ENCODE data around the gene PXYLP1. TPM values are rescaled to one million over a fixed set of nuclear protein-coding genes. Genes with fewer than 3 reads are reported as not detected.
A peak's percentile ranks its signal among the peaks of the same experiment; 100 is the strongest.

Gene PXYLP1
- total and polyA plus RNA-seq, 9 of the 15 experiments (the other 6 are each of a cell fraction or from before 2014, with no cell fraction given) = 0.80 to 2.9 (median 1.3) TPM

DNA sequence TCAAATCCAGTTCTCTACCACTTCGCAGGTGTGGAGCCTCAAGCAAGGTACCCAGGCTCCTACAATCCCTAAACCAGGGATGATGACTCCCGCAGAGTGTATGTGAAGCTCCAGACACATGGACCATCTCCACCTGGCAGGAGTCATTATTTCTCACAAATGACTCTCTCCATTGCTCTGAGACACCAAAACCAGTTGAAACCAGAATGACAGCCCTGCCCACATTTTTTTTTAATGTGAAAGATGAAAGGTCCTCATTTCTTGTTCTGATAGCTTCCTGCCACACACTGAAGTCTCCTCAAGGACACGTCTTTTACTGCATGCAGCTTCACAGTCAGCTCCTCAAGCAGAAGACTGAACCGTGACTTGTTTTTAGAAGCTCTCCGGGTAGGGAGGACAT, 75.3 kb downstream of the PXYLP1 start:
- no peak overlapping the region for H3K27ac ChIP-seq (ENCODE audit: extremely low read depth, low read depth, low read length)
- intact Hi-C loops (cut with micrococcal nuclease) = no loop called here

More for the DNA sequence above, 75.3 kb downstream of the PXYLP1 start:
- peaks cover 0 to 8% of the 10 kb centered on the region in 2 experiments; a peak in 2 of 5 replicates for H3K27me3 ChIP-seq (ENCODE audit: control insufficient read depth in 2 of 2, insufficient read depth in 2 of 2, low read length in 2 of 2)
- no peak overlapping the region for H3K4me3 ChIP-seq
- no peaks in the 10 kb centered on the region for H3K36me3 ChIP-seq (ENCODE audit: control insufficient read depth, insufficient read depth, low read length)
- no peak for DNase-seq (ENCODE audit: extremely low read depth in 1 of 4, low spot score in 3 of 4)
- H3K9ac ChIP-seq (ENCODE audit: insufficient read depth in 1 of 2, low read depth in 2 of 2, low read length in 2 of 2) = no peak overlapping the region
- FAIRE-seq = no peak
- H2AFZ ChIP-seq (ENCODE audit: low read depth, low read length) = peak overlapping the region; percentile 95
- ChIA-PET CTCF (ENCODE audit: low intra/inter-chr PET ratio) (interaction anchor here (3.3 kb wide), 1 partner anchor 145 kb away, joined by 10 read pairs; no protein-coding TSS in a partner anchor), POLR2A (interaction anchor here (1.1 kb wide), 1 partner anchor 54 kb away, joined by 3 read pairs; no protein-coding TSS in a partner anchor)
- peaks cover 9% of the 10 kb centered on the region for H3K79me2 ChIP-seq (ENCODE audit: control insufficient read depth, insufficient read depth, low read length)
- H3K4me1 ChIP-seq (replicated peaks in 1 of 2; ENCODE audit: control insufficient read depth in 2 of 2, insufficient read depth in 2 of 2, low read length in 2 of 2) = peaks cover 1 to 12% of the 10 kb centered on the region in 2 experiments; a peak in 3 of 5 replicates
- in situ Hi-C loops (cut with MboI) = no loop called here
- no peaks in the 10 kb centered on the region for H3K9me3 ChIP-seq (replicated peaks; ENCODE audit: control insufficient read depth, insufficient read depth, low read depth, low read length)
- no peaks in the 10 kb centered on the region for H3K9me1 ChIP-seq (ENCODE audit: control insufficient read depth, insufficient read depth, low read length)
- no peak for ATAC-seq
- no peaks in the 10 kb centered on the region for H4K20me1 ChIP-seq (replicated peaks; ENCODE audit: control insufficient read depth, insufficient read depth, low read length)
- no peak for TF ChIP-seq ZBED1 (IDR thresholded peaks at IDR 0.05)
- TF ChIP-seq, protein P1, sequence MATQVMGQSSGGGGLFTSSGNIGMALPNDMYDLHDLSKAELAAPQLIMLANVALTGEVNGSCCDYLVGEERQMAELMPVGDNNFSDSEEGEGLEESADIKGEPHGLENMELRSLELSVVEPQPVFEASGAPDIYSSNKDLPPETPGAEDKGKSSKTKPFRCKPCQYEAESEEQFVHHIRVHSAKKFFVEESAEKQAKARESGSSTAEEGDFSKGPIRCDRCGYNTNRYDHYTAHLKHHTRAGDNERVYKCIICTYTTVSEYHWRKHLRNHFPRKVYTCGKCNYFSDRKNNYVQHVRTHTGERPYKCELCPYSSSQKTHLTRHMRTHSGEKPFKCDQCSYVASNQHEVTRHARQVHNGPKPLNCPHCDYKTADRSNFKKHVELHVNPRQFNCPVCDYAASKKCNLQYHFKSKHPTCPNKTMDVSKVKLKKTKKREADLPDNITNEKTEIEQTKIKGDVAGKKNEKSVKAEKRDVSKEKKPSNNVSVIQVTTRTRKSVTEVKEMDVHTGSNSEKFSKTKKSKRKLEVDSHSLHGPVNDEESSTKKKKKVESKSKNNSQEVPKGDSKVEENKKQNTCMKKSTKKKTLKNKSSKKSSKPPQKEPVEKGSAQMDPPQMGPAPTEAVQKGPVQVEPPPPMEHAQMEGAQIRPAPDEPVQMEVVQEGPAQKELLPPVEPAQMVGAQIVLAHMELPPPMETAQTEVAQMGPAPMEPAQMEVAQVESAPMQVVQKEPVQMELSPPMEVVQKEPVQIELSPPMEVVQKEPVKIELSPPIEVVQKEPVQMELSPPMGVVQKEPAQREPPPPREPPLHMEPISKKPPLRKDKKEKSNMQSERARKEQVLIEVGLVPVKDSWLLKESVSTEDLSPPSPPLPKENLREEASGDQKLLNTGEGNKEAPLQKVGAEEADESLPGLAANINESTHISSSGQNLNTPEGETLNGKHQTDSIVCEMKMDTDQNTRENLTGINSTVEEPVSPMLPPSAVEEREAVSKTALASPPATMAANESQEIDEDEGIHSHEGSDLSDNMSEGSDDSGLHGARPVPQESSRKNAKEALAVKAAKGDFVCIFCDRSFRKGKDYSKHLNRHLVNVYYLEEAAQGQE (IDR thresholded peaks at IDR 0.05; ENCODE audit: borderline replicate concordance) = peak; percentile 77
- TF ChIP-seq, protein P1 (CRISPR knock-in tag; IDR thresholded peaks at IDR 0.05; ENCODE audit: low read depth) = no peak
- BruUV-seq (replicated peaks) = no TSS peak
- 54% methylated on average over 5 of the region's 5 CpGs for WGBS (ENCODE audit: insufficient coverage, low coverage, missing lambda C conversion rate)
- H3K4me2 ChIP-seq (ENCODE audit: insufficient read depth, low read length) = no peak overlapping the region

All from K562 (cell line).